GM12878 (cell line): Measurements from ENCODE around the gene AGT. TPM values are rescaled to one million over a fixed set of nuclear protein-coding genes. Genes with fewer than 3 reads are reported as not detected.

Source experiments
- ATAC-seq: fragments of 200-7000 bp; cut with Tn5 transposase; 3 replicates; pipeline ENCODE4 v1.9.1; 2020; ENCODE audit warnings: mild to moderate bottlenecking, moderate library complexity
- BruUV-seq: library from RNA; stranded (reverse); fragments of 400-500 nt; replicated peaks from 2 replicates; lab custom pipeline; 2021; lab: Mats Ljungman, UMichigan
- CTCF ChIA-PET: fragments of 300-600 bp; sonication (Branson Sonifier 250); formaldehyde crosslinking; extraction: SDS; loops from one replicate; lab custom pipeline; 2021; ENCODE audit warnings: inconsistent platforms; lab: Yijun Ruan, JAX
- POLR2A ChIA-PET: fragments of 350-600 bp; formaldehyde crosslinking; extraction: SDS; loops from one replicate; lab custom pipeline; 2021; ENCODE audit warnings: inconsistent platforms; lab: Charles Lee
- RAD21 ChIA-PET: fragments of 300-600 bp; sonication (Branson Sonifier 250); formaldehyde crosslinking; loops from one replicate; lab custom pipeline; 2023; ENCODE audit warnings: antibody characterized with exemption; ENCODE audit not compliant: unreplicated experiment; lab: Charles Lee
- SMC1A ChIA-PET: fragments of 300-600 bp; sonication (Branson Sonifier 250); formaldehyde crosslinking; loops from one replicate; lab custom pipeline; 2023; ENCODE audit not compliant: unreplicated experiment, uncharacterized antibody; lab: Charles Lee
- DNase-seq: peaks from one replicate; pipeline ENCODE4 v3.0.0-alpha.2; 2011; ENCODE audit warnings: low read depth, low spot score
- FAIRE-seq: peaks from 3 replicates; lab custom pipeline; 2011; peaks lifted over from hg19 to GRCh38; lab: Jason Lieb, UNC
- H2AFZ ChIP-seq: 2 replicates; pipeline ENCODE4 v1.6.0; 2011; ENCODE audit warnings: low read depth, low read length, control low read depth; ENCODE audit not compliant: control insufficient read depth
- H3K27ac ChIP-seq: 2 replicates; pipeline ENCODE4 v1.5.1; 2011; ENCODE audit warnings: control low read depth; ENCODE audit not compliant: control insufficient read depth, insufficient read depth
- H3K27me3 ChIP-seq, 2 experiments: replicated peaks in 1 of 2; 2 replicates each; pipeline versions ENCODE4 v1.6.0 to v1.6.1; 2011; ENCODE audit warnings: low read length in 1 of 2; ENCODE audit not compliant: control insufficient read depth in 2 of 2, insufficient read depth in 2 of 2
- H3K36me3 ChIP-seq, 2 experiments: 2 replicates each; pipeline ENCODE4 v1.5.1; 2011; ENCODE audit warnings: low read length in 1 of 2; ENCODE audit not compliant: control insufficient read depth in 2 of 2, insufficient read depth in 2 of 2
- H3K4me1 ChIP-seq: 2 replicates; pipeline ENCODE4 v1.6.1; 2011; ENCODE audit warnings: mild to moderate bottlenecking, low read length, moderate library complexity, mixed read lengths; ENCODE audit not compliant: control insufficient read depth, insufficient read depth
- H3K4me2 ChIP-seq: 2 replicates; pipeline ENCODE4 v1.6.0; 2011; ENCODE audit warnings: control low read depth; ENCODE audit not compliant: control insufficient read depth, insufficient read depth
- H3K4me3 ChIP-seq: fragments of 200-600 bp; sonication (generic); 2 replicates; pipeline ENCODE4 v1.5.1; 2016
- H3K79me2 ChIP-seq: 2 replicates; pipeline ENCODE4 v1.6.0; 2011; ENCODE audit warnings: low read length; ENCODE audit not compliant: control insufficient read depth, insufficient read depth
- H3K9ac ChIP-seq: 2 replicates; pipeline ENCODE4 v1.8.0; 2011; ENCODE audit warnings: low read length, control low read depth, mixed read lengths; ENCODE audit not compliant: control insufficient read depth, insufficient read depth
- H3K9me3 ChIP-seq: replicated peaks from 3 replicates; pipeline ENCODE4 v1.5.1; 2011; ENCODE audit warnings: mild to moderate bottlenecking, low read length; ENCODE audit not compliant: control insufficient read depth, insufficient read depth
- H4K20me1 ChIP-seq: 2 replicates; pipeline ENCODE4 v1.6.0; 2011; ENCODE audit not compliant: control insufficient read depth, insufficient read depth
- ASH2L ChIP-seq: fragments of 300-600, 200-600 bp; sonication (generic); IDR thresholded peaks from 2 replicates; pipeline ENCODE4 v1.6.1; 2017; ENCODE audit warnings: low read depth, mild to moderate bottlenecking, borderline replicate concordance
- EZH2 ChIP-seq: IDR thresholded peaks from 2 replicates; pipeline ENCODE4 v1.6.1; 2012; ENCODE audit warnings: low read depth, mild to moderate bottlenecking, control low read depth, inconsistent platforms, low read length, borderline replicate concordance; ENCODE audit not compliant: control insufficient read depth
- KDM1A ChIP-seq: fragments of 200-600 bp; sonication (generic); IDR thresholded peaks from 2 replicates; pipeline ENCODE4 v1.6.1; 2016; ENCODE audit warnings: borderline replicate concordance
- NFIC ChIP-seq: IDR thresholded peaks from 2 replicates; pipeline ENCODE4 v1.6.1; 2012; ENCODE audit warnings: low read depth, mild to moderate bottlenecking, inconsistent platforms, low read length, moderate library complexity
- SP1 ChIP-seq: IDR thresholded peaks from one replicate; pipeline ENCODE4 v1.6.1; 2011; ENCODE audit warnings: low read depth, low read length
- TBL1XR1 ChIP-seq: IDR thresholded peaks from 2 replicates; pipeline ENCODE4 v1.6.1; 2012; ENCODE audit warnings: low read depth, low read length, improper control_type of control experiment
- WRNIP1 ChIP-seq: IDR thresholded peaks from 2 replicates; pipeline ENCODE4 v1.6.1; 2011; ENCODE audit warnings: low read depth, low read length, improper control_type of control experiment, borderline replicate concordance
- WGBS: methylation state at CpG from one replicate; pipeline ENCODE4 v1.1.6; 2016; ENCODE audit warnings: low lambda C conversion rate; ENCODE audit not compliant: insufficient replicate concordance, insufficient coverage; ENCODE audit errors: missing lambda C conversion rate; 5-methylcytosine and 5-hydroxymethylcytosine counted together
- in situ Hi-C: fragments of 300-500 bp; cut with MboI; formaldehyde crosslinking; loops from 9 replicates; pipeline ENCODE4 v1.14.3; 2018; ENCODE audit warnings: mixed read lengths
- intact Hi-C: fragments of 100-400 bp; cut with micrococcal nuclease; formaldehyde crosslinking; loops from one replicate; pipeline ENCODE4 v1.14.2; 2022; ENCODE audit not compliant: unreplicated experiment
- polyA plus RNA-seq, 11 experiments: library from polyadenylated mRNA; depleted of rRNA in 4 of 11; unstranded in 6 of 11; stranded (reverse) in 5 of 11; fragments of >200 nt; fragmentation: Nextera tagmentation in 4 of 11; fragmentation: Illumina TruSeq in 1 of 11; extraction: Ambion mirVana in 4 of 11; extraction: Trizol in 1 of 11; gene quantifications; 1 replicate in 1 of 11; 2 replicates in 10 of 11; pipeline versions ENCODE4 v1.2.1 to v1.2.3, GENCODE V29; 2011 to 2016; ENCODE audit warnings: inconsistent platforms in 2 of 11, missing spikeins in 2 of 11, low read depth in 1 of 11
- total RNA-seq, 4 experiments: library from RNA; depleted of rRNA in 3 of 4; stranded (reverse); fragments of >200 nt in 3 of 4; fragmentation: Illumina TruSeq in 1 of 4; extraction: Trizol in 1 of 4; gene quantifications; 2 replicates each; pipeline versions ENCODE4 v1.2.1 to v1.2.3, GENCODE V29; 2013 to 2021
- TF ChIP-seq, protein P1 (sequence below): fragments of 450-650 bp; conservative IDR thresholded peaks from 2 replicates; pipeline ENCODE4 v1.6.1; 2017; ENCODE audit warnings: mild to moderate bottlenecking, moderate library complexity
- TF ChIP-seq, protein P2 (sequence below): IDR thresholded peaks from 2 replicates; pipeline ENCODE4 v1.6.1; 2011; ENCODE audit warnings: mild to moderate bottlenecking, low read depth, low read length, moderate library complexity; ENCODE audit not compliant: insufficient replicate concordance
- TF ChIP-seq, protein P3 (sequence below): fragments of 450-650 bp; formaldehyde crosslinking; IDR thresholded peaks from 2 replicates; pipeline ENCODE4 v1.4.0; 2020; ENCODE audit warnings: mild to moderate bottlenecking, moderate library complexity

Gene AGT
- total and polyA plus RNA-seq, 10 of the 15 experiments (the other 5 are each of a cell fraction or from before 2014, with no cell fraction given) = 0.69 TPM; not detected in 9

DNA sequence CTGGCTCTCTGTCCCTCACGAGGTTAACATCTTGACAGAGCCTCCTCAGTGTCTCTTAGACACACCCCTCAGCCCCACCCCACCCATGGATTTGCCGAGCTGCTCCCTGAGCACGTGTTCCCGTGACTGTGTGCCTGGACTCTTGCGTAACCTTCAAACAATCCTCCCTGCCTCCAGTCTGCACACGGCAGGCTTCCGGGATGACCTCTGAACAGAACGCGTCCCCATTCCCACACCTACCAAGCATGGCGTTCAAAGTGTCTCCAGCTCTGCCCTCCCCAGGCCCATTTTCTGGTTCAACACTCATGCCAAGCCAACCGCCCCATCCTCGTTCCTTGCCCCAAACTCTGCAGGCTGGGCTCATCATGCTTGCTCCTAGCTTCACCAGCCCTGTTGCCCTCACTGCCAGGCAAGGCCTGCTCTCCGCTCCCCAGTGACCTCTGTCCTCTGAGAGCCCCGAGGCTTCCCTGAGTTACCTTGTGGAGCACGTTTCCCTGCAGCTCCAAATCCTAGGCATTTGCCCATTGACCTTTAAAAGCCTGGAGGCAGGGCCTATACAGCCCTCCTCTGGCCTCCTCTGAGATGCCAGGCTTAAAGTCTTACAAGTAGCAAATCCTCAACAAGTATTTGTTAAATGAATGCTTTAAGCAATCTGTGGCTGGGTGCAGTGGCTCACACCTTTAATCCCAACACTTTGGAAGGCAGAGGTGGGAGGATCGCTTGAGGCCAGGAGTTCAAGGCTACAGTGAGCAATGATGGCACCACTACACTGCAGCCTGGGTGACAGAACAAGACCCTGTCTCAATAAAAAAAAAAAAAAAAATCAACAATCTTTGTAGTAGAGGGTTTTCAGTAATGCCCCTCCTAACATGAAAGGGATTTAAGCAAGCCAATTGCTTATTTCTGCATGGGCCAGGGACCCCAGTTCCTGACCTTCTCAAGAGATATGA lies 5.0 kb downstream of the AGT start:
- H3K4me2 ChIP-seq = no peak overlapping the region
- SMC1A ChIA-PET = no interaction called here
- FAIRE-seq = no peak
- RAD21 ChIA-PET = no interaction called here
- no peak overlapping the region for H2AFZ ChIP-seq
- no peaks in the 10 kb centered on the region for H3K79me2 ChIP-seq
- no peaks in the 10 kb centered on the region for H4K20me1 ChIP-seq
- no peak overlapping the region for H3K4me3 ChIP-seq
- no peaks in the 10 kb centered on the region for H3K9me3 ChIP-seq
- ATAC-seq = no peak
- no TSS peak for BruUV-seq
- CTCF ChIA-PET = no interaction called here
- no peak for DNase-seq
- no peak overlapping the region for H3K9ac ChIP-seq
- H3K27ac ChIP-seq = no peak overlapping the region
- H3K4me1 ChIP-seq = no peaks in the 10 kb centered on the region
- in situ Hi-C loops = no loop called here
- WGBS = 44% methylated on average over 16 of the region's 16 CpGs
- TF ChIP-seq NFIC (no peak), WRNIP1 (no peak), ASH2L (no peak), EZH2 (no peak), SP1 (no peak), KDM1A (no peak), TBL1XR1 (no peak)
- TF ChIP-seq, protein P1, sequence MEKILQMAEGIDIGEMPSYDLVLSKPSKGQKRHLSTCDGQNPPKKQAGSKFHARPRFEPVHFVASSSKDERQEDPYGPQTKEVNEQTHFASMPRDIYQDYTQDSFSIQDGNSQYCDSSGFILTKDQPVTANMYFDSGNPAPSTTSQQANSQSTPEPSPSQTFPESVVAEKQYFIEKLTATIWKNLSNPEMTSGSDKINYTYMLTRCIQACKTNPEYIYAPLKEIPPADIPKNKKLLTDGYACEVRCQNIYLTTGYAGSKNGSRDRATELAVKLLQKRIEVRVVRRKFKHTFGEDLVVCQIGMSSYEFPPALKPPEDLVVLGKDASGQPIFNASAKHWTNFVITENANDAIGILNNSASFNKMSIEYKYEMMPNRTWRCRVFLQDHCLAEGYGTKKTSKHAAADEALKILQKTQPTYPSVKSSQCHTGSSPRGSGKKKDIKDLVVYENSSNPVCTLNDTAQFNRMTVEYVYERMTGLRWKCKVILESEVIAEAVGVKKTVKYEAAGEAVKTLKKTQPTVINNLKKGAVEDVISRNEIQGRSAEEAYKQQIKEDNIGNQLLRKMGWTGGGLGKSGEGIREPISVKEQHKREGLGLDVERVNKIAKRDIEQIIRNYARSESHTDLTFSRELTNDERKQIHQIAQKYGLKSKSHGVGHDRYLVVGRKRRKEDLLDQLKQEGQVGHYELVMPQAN = no peak
- TF ChIP-seq, protein P2, sequence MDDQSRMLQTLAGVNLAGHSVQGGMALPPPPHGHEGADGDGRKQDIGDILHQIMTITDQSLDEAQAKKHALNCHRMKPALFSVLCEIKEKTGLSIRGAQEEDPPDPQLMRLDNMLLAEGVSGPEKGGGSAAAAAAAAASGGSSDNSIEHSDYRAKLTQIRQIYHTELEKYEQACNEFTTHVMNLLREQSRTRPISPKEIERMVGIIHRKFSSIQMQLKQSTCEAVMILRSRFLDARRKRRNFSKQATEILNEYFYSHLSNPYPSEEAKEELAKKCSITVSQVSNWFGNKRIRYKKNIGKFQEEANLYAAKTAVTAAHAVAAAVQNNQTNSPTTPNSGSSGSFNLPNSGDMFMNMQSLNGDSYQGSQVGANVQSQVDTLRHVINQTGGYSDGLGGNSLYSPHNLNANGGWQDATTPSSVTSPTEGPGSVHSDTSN = no peak
- TF ChIP-seq, protein P3, sequence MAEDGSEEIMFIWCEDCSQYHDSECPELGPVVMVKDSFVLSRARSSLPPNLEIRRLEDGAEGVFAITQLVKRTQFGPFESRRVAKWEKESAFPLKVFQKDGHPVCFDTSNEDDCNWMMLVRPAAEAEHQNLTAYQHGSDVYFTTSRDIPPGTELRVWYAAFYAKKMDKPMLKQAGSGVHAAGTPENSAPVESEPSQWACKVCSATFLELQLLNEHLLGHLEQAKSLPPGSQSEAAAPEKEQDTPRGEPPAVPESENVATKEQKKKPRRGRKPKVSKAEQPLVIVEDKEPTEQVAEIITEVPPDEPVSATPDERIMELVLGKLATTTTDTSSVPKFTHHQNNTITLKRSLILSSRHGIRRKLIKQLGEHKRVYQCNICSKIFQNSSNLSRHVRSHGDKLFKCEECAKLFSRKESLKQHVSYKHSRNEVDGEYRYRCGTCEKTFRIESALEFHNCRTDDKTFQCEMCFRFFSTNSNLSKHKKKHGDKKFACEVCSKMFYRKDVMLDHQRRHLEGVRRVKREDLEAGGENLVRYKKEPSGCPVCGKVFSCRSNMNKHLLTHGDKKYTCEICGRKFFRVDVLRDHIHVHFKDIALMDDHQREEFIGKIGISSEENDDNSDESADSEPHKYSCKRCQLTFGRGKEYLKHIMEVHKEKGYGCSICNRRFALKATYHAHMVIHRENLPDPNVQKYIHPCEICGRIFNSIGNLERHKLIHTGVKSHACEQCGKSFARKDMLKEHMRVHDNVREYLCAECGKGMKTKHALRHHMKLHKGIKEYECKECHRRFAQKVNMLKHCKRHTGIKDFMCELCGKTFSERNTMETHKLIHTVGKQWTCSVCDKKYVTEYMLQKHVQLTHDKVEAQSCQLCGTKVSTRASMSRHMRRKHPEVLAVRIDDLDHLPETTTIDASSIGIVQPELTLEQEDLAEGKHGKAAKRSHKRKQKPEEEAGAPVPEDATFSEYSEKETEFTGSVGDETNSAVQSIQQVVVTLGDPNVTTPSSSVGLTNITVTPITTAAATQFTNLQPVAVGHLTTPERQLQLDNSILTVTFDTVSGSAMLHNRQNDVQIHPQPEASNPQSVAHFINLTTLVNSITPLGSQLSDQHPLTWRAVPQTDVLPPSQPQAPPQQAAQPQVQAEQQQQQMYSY (CRISPR knock-in tag) = no peak
- no peaks in the 10 kb centered on the region for H3K36me3 ChIP-seq
- peaks cover 0 to 3% of the 10 kb centered on the region in 2 experiments; a peak in 2 of 4 replicates for H3K27me3 ChIP-seq
- intact Hi-C loops = no loop called here
- POLR2A ChIA-PET = no interaction called here
